Sciatic nerve (tissue), 2 donors: Measurements from ENCODE around the gene PRSS21. TPM values are rescaled to one million over a fixed set of nuclear protein-coding genes. Genes with fewer than 3 reads are reported as not detected.

Experiments used
- ATAC-seq: fragments of 200-7000 bp; cut with Tn5 transposase; one replicate; pipeline ENCODE4 v1.9.1; 2020; ENCODE audit warnings: mild to moderate bottlenecking, moderate library complexity
- DNase-seq: peaks from one replicate; pipeline ENCODE4 v3.0.0-alpha.2; 2020; ENCODE audit warnings: low spot score
- intact Hi-C: fragments of 100-400 bp; cut with DNase I; formaldehyde crosslinking; loops from one replicate; pipeline ENCODE4 v1.14.2; 2022
- total RNA-seq: library from RNA; stranded (reverse); fragmentation: NEBNext Ultra II Directional; extraction: Animal tissue kit (Norgen Biotek cat#: 25700); gene quantifications from one replicate; pipeline ENCODE4 v1.2.1, GENCODE V29; 2021
- donor health status: DM: no; HTN: no; CAD: no.
- donor health status: DM: no; HTN: no; CAD: no.

Gene PRSS21, protein sequence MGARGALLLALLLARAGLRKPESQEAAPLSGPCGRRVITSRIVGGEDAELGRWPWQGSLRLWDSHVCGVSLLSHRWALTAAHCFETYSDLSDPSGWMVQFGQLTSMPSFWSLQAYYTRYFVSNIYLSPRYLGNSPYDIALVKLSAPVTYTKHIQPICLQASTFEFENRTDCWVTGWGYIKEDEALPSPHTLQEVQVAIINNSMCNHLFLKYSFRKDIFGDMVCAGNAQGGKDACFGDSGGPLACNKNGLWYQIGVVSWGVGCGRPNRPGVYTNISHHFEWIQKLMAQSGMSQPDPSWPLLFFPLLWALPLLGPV
- total RNA-seq = 0.40 TPM

DNA sequence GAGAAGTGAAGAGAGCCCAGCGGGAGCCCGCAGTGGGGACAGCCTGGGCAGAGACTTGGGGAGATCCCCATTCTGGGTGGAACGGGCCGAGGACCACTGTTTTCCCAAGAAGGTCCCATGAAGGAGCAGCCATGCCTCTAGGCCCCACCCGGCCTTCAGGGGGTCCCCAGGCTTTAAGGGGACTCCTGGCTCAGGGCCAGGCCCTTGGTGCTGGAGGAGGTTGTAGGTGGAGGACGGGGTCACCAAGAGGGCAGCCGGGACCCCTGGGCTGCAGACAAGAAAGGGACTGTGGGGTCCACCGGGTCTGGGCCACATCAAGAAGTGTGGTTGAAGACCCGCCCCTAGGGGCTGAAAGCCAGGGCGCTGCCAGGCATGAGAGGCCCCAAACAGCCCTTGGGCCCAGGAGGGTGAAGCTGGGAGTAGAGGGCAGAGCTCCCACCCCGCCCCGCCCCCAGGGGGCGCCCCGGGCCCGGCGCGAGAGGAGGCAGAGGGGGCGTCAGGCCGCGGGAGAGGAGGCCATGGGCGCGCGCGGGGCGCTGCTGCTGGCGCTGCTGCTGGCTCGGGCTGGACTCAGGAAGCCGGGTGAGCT is at the start of gene PRSS21:
Gene PRSS21, plus strand, starts transcription at position 487 of the 589 bp plus-strand sequence. Its CDS starts 32 bp downstream, at position 519.
- DNase-seq = peak; percentile 57
- intact Hi-C loops = no loop called here

DNA sequence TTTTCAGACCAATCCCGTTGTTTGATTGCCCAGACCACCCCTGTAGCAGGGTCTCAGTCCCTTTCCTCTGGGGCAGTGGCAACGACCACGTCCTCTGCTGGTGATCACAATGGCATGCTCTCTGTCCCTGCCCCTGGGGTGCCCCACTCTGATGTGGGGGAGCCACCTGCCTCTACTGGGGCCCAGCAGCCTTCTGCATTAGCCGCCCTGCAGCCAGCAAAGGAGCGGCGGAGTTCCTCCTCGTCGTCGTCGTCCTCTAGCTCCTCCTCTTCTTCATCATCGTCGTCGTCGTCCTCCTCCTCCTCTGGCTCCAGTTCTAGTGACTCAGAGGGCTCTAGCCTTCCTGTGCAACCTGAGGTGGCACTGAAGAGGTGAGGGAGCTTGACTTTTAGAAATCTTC is 49.1 kb upstream of the PRSS21 start:
- ATAC-seq (peak; percentile 2), DNase-seq (no peak)
- intact Hi-C loops = no loop called here

More for the DNA sequence above, at the start of gene PRSS21:
- no peak for ATAC-seq

DNA sequence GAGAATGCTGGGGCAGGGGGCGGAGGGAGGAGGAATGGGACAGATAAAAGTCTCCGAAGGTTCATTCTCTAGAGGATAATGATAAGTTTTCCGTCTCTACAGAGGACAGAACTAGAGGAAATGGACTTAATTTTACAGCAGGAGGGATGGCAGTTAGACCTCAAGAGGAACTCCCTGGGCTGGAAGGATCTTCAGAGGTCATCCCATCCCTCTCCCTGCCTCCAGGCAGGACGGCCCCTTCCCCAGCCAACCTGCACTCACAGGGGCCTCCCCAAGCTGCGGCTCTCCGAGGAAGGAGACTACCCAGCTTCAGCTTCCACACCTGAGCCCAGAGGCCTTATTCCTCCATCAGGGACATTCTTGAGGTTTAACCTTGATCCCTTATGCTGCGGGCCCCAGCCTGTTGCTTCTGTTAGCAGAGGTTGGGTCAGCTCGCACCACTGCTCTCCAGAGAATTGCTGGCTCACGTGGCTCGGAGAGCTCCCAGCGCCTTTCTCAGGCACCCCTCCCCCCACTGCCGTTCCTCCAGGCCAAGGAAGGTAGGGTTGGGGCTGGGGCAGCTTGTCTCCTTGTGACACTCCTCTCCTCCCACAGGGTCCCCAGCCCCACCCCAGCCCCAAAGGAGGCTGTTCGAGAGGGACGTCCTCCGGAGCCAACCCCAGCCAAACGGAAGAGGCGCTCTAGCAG is 48.5 kb upstream of the PRSS21 start:
- DNase-seq (peak; percentile 76), ATAC-seq (peak; percentile 79)
- intact Hi-C loops = no loop called here

DNA sequence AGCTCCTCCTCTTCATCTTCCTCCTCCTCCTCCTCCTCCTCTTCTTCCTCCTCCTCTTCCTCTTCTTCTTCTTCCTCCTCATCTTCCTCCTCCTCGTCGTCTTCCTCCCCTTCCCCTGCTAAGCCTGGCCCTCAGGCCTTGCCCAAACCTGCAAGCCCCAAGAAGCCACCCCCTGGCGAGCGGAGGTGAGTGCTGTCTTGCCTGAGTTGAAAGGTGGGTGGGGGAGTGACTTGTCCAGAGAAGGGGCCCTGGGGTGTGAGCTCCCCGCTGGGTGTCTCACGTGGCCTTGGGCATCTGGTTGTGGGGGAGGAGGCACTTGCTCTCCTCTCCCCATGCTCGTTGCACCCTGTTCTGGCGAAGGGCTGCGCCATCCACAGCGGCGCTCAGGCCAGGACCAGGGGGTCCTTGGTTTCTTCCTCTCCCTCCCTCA is 47.9 kb upstream of the PRSS21 start:
- DNase-seq (no peak), ATAC-seq (peak; percentile 1)
- intact Hi-C loops = no loop called here

DNA sequence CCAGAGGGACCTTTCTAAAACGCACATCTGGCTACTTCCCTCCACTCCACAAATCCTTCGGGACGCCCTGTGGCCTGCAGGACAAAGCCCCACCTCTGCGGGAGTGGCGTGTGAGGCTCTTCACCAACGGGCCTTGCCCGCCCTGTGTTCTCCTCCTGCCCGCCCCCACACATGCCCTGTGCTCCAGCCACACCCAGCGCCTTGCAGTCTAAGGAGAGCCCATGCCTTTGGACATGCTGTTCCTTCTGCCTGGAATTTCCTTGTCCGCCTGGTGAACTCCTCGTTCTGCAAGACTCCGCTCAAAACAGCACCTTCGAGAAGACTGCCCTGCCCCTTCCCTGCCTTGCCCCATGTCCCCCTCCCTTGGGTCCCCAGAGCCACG is 47.4 kb upstream of the PRSS21 start:
- intact Hi-C loops = no loop called here
- peak; percentile 88 for ATAC-seq
- DNase-seq = peak; percentile 73

DNA sequence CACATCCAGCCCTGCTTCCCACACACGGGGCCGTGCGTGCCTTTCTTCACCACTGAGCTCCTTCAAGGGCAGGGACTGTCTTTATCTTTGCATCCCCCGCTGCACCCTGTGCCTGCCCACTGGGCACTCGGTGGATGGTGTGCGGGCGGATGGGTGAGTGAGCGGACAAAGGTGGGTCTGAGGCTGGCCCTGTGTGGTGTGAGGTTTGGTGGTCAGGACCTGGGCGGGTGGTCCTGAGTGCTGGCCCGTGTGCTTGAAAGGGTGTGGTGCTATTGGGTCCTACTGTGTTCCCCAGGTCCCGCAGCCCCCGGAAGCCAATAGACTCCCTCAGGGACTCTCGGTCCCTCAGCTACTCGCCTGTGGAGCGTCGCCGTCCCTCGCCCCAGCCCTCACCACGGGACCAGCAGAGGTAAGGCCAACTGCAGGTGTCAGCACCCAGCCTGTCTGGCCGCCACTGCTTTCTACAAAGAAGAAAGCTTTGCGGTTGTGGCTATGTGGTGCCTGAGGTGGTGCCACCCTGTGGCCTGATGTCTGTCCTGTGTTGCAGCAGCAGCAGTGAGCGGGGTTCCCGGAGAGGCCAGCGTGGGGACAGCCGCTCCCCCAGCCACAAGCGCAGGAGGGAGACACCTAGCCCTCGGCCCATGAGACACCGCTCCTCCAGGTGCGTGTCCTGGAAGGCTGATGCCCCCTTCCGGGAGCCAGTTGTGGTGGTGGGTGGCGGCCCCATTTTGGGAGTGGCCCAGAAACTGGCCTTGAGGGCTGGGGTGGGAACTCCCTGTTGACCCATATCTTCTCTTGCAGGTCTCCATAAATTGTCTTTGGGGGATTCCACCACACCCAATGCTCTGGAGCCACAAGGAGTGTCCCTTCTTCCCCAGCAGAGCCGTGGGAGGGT is 46.7 kb upstream of the PRSS21 start:
- ATAC-seq (no peak), DNase-seq (no peak)
- intact Hi-C loops = no loop called here

DNA sequence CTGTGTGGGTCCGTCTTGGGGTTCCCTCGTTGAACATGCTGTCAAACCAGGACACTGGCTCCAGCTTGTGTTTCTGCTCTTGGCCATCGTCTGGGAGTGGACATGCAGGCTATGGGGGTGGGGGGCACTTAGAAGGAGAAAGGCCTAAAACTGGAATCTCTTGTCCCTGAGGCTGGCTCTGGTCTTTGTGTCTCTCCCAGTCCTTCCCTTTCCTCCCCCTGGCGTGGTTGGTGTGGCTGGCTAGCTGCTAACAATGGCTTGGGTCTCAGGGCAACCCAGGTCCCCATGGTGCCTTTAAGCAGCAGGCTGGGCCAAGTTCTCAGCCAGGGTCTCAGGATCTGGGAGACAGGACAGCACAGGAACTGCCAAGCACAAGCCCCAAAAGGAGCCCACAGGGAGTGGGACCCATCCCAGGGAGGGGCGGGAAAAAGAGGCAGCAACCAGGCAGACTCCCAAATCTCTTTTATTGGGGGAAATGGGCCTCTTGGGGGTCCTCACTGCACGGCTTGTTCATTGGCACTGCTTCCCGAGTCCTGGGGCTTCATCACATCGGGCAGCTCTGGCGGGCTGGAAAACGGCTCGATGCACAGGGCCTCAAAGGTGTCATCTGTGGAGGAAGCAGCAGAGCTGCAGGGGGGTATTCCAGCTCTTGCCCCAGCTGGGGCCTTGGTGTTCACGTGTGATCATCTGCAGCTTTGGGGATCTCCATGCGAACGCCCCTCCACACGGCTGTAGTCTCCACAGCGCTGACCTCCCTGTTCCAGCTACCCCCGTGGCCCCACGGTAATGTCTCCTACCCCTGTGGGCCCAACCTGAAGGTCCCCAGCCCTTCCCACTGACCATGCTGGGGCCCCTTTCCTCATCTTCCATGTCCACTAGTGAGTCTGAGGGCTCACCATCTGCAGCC is 45.3 kb upstream of the PRSS21 start:
- intact Hi-C loops = no loop called here
- no peak for DNase-seq
- ATAC-seq = no peak

DNA sequence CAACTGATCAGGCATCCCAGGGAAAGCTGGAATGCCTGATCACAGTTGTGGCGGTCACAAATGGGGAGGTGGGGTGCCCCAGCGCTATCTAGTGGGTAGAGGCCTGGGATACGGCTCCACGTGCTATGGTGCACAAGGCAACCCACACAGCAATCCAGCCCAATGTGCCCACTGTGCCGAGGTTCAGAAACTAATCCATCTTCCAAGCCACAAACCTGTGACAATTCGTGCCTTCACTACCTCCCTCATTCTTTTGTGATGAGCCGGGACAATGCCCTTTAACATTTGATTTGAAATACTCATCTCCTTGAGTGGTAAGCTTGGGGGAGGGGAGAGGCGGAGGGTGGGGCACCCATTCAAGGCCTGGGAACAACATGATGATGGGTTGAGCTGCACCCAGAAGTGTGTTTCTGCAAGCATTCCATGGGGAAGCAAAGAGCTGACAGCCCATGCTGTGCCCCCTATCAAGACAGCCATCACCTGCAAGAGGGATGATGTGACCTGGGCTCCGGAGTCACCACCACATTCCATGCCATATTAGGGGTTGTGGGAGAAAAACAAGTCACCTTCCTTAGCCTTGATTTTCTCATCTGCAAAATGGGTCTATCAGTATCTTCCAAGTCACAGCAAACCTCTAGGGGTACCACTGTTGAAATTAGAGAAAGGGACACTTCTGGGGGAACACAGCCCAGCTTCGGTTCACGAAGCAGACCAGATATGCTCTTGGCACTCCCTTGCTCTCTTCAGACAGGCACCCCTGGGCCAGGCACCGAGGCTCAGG is 43.7 kb upstream of the PRSS21 start:
- ATAC-seq = no peak
- intact Hi-C loops = no loop called here
- no peak for DNase-seq

DNA sequence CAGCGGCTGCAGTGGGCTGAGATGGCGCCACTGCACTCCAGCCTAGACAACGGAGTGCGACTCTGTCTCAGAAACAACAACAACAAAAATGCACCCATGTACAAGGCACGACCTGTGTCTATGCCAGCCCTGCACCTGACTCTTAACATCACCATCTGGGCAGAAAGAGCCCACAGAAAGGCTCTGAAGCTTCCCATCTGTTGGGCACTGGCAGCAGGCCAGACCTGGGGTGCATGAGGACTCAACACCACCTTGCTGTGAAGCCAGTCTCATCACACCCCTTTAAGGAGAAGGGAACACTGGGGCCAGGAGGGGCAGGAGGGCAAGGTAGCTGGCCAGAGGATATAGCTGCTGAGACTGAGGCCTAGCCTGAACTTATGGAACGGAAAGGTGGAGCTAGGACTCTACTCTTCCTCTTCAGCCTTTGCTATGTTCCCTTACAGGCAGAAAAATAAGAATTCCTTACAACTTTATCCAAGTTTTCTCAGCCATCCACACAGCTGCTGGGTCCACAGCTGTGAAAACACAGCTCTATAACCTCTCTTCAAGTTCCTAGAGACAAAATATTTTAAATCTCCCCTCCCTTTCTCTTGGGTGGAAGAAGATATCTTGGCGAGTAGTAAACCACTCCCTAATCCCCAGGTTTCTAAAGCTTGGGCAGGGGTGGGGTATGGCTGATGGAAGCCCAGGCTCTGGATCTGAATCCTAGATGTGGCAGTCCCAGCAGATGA is 42.7 kb upstream of the PRSS21 start:
- intact Hi-C loops = no loop called here
- no peak for DNase-seq
- ATAC-seq = no peak

DNA sequence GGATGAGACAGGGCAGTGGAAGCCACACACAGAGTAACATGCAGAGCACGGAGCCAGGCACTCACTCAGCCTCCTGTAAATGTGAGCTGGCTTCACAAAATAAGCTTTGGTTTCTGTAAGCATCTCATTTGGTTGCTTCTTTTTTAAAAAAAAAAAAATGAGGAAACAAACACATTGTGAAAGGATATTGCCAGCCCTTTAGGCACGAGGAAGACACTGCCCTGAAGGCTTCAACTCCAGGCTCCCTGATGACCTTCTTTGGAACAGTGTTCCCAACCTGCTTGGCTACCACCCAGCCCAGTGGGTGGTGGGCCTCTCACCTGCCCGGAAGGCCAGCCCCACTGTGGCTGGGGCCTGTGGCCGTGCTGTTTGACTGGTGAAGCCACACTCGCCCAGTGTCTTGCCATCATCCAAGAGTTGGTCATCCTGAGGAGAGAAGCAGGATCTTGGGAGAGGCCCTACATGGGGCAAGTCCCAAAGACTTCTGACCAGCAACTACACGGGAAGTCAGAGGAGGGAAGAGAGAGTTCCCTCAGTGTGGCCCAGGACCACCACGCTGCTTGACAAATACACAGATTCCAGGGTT is 41.8 kb upstream of the PRSS21 start:
- ATAC-seq = no peak
- no peak for DNase-seq
- intact Hi-C loops = no loop called here

DNA sequence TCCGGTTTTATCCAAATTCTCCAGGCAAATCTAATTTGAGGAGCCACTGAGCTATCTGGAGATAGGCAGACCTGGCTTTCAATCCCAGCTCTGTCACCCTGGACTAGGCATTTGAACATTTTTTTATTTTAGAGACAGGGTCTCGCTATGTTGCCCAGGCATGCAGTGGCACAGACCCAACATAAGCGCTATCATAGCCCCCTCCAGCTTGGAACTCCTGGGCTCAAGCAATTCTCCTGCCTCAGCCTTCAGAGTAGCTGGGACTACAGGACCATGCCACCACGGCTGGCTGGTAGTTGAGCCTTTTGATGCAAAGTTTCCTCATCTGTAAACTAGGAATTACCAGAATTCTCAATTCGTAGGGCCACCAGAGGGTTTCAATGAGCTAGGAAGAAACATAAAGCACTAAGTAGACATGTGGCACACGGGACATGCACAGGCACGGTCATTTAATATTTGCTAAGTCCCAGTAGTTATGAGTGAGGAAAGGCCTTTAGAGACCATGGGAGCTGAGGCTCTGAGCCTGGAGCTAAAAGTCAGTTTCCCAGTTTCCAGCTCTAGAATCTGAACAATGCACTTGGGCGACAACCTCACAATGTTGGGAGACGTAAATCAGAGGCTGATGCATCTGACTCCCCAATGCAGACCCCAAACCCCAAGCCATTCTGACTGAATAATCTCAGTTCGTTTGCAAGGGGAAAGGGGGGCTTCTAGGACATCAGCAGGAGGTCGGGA is 41.1 kb upstream of the PRSS21 start:
- intact Hi-C loops = no loop called here
- no peak for ATAC-seq

DNA sequence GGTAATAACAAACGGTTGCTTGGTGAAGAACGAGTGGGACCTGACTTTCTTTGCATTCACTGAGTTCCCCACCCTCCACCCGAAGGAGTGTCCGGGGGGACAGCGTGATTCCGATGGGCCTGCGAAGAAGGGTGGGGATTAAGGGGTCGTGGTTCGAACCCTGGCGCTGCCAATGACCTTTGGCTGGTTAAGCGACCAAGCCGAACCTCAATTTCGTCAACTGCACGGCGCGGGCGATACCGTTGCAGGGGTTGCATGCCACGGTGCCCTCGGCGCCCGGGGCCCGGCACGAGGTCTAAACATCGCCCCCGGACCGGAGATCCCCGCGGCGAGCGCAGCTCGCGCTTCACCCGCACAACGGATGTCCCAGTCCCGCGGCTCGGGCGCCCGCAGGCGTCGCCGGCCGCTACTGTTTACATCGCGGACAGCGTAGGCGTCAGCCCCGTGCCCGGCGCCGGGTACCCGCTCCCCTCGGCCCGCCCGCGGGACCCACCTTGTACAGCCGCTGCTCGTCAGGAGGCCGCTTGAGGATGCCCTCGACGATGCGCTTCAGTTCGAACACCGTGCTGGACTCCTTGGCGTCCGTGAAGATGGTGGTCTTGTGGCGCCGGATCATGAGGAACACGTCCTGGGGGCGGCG is 40.4 kb upstream of the PRSS21 start:
- intact Hi-C loops = no loop called here
- DNase-seq (no peak), ATAC-seq (no peak)

More for the DNA sequence above, 41.1 kb upstream of the PRSS21 start:
- no peak for DNase-seq

DNA sequence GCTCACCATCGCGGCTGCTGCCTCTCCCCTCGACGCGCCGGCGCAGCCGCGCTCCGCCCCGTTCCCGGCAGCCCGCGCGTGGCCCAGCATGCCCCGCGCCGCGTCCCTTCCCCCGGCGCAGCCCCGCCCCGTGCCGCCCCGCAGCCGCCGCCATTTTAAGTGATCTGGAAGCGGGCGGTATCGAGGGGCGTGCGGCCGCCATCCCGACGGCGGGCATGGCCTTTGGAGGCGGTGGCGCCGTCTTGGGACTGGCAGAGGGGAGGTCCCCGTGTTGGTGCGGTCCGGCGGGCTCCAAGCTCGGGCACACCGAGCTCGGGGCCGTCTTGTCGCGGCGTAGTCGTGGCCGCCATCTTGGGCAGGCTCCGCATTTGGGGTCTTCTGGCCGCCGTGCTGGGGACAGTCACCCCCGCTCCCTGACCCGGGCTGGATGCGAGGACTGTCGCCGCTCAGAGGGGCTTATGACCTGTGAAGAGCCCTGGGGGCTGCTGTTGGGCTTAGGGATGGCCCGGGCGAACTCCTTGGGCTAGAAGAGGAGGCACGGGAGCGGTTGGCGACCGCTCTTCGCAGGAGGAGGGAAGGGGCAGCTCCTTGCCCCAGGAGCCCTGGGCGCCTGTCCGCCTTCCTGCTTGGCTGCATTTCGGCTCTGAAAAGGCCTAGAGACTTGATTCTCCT is 39.7 kb upstream of the PRSS21 start, which contains the start of gene ELOB:
Gene ELOB, minus strand, starts transcription at position 50 of the 672 bp plus-strand sequence. Its CDS starts 41 bp downstream, at position 9.
- intact Hi-C loops = no loop called here
- ATAC-seq (peak; percentile 91), DNase-seq (peak; percentile 92)

DNA sequence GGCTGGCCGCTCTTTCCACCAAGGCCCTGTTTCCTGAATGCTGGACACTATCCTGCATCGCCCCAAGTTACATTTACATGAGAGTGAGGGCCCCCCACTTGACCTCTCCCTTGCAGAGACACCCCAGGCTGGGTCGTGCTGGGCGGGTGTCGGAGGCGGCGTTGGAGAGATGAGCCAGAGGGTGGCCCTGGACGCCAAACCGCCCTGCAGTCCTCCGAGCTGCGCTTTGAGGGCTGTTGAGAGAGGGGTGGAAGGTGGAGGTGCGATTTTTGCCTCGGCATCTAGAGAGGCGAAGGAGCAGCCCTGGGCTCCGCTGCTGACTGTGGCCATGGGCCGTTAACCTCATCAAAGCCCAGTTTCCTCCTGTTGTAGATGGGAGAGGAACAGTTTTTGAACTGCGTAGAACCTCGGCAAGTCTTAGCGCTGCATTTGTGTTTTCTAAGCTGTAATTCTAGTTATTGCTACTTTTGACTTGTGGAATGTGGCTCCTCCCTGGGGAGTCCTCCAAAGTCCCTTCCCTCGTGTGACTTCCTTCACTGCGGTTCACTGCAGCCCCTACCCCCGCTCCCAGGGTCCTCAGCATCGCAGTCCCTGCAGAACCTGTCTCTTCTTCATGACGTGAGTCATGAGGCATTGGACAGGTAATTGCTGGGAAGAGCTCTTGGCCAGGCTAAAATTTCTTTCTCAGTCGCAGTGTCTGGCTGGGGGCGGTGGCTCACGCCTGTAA is 39.0 kb upstream of the PRSS21 start:
- intact Hi-C loops = no loop called here
- ATAC-seq (peak; percentile 49), DNase-seq (peak; percentile 66)
